ENCODE results near the gene DPPA5. TPM values are rescaled to one million over a fixed set of nuclear protein-coding genes. Genes with fewer than 3 reads are reported as not detected.

Gene DPPA5
- total RNA-seq, 1 experiment from 2014 or later, result not detected

DNA sequence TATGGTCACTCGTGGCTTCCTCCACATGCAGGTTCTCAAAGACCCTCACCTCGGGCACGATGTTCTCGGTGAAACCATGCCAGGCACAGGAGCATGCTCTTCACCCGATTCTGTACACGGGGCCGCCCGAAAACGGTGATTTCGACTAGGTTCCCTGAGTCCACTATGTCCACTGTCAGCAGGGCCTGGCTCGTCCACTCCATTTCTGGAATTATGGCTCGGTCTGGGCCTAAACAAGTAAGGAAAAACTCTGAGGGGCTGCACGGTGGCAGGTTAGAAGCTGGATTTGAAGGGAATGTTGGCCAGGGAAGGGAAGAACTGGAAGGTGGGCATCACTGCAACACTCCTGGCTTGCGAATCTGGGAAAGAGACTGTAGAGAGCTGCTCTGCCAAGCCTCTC lies 15.1 kb upstream of the DPPA5 start:
- no peaks in the 10 kb centered on the region for H3K36me3 ChIP-seq (ENCODE audit: control insufficient read depth in 1 of 2, insufficient read depth in 2 of 2, low read length in 2 of 2)
- no peaks in the 10 kb centered on the region for H3K79me2 ChIP-seq (ENCODE audit: insufficient read depth, low read length)
- TF ChIP-seq FOSL1 (IDR thresholded peaks at IDR 0.05; ENCODE audit: low read depth) (no peak), EGR1 (IDR thresholded peaks at IDR 0.05; ENCODE audit: low read depth) (no peak), ZBTB33 (IDR thresholded peaks at IDR 0.05; ENCODE audit: extremely low read depth, insufficient replicate concordance, low read length) (no peak), JUND (IDR thresholded peaks at IDR 0.05) (no peak), TCF7L2 (IDR thresholded peaks at IDR 0.05; ENCODE audit: borderline replicate concordance, extremely low read depth, insufficient read depth, insufficient read length) (no peak), EZH2phosphoT487 (IDR thresholded peaks at IDR 0.05; ENCODE audit: borderline replicate concordance) (no peak), CTCF (IDR thresholded peaks at IDR 0.05 in 2 of 3, conservative IDR thresholded peaks at IDR 0.05 in 1 of 3; ENCODE audit: borderline replicate concordance in 1 of 3, insufficient read depth in 1 of 3, low read depth in 2 of 3, low read length in 2 of 3) (no peak), SRF (IDR thresholded peaks at IDR 0.05; ENCODE audit: low read depth) (no peak), SIN3A (IDR thresholded peaks at IDR 0.05; ENCODE audit: low read depth) (no peak), ATF3 (IDR thresholded peaks at IDR 0.05) (no peak), ELF1 (IDR thresholded peaks at IDR 0.05; ENCODE audit: borderline replicate concordance, low read depth) (no peak), EZH2 (IDR thresholded peaks at IDR 0.05) (no peak), ZFX (IDR thresholded peaks at IDR 0.05) (no peak), CEBPB (IDR thresholded peaks at IDR 0.05; ENCODE audit: low read depth) (no peak), POLR2A (IDR thresholded peaks at IDR 0.05; ENCODE audit: borderline replicate concordance, extremely low read depth, insufficient read depth, insufficient read length) (no peak)
- TF ChIP-seq, protein P1, sequence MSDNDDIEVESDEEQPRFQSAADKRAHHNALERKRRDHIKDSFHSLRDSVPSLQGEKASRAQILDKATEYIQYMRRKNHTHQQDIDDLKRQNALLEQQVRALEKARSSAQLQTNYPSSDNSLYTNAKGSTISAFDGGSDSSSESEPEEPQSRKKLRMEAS (IDR thresholded peaks at IDR 0.05), result no peak
- H3K9me3 ChIP-seq (ENCODE audit: control insufficient read depth in 1 of 2, insufficient read depth in 1 of 2, low read depth in 1 of 2, low read length in 2 of 2), result no peaks in the 10 kb centered on the region
- RAD21 ChIA-PET (ENCODE audit: low non-redundant PET in 1 of 2, low total read pairs in 2 of 2, uncharacterized antibody in 2 of 2, unreplicated experiment in 2 of 2), result no interaction called here
- CTCF ChIA-PET, result no interaction called here
- no peaks in the 10 kb centered on the region for H3K4me1 ChIP-seq (ENCODE audit: control insufficient read depth in 1 of 2, insufficient read depth in 2 of 2, low read length in 2 of 2)
- no peaks in the 10 kb centered on the region for H3K9me2 ChIP-seq (ENCODE audit: insufficient read depth)
- intact Hi-C loops (cut with micrococcal nuclease), result no loop called here
- ATAC-seq, result no peak
- H3K27ac ChIP-seq (ENCODE audit: low read depth, low read length), result no peak overlapping the region
- BruUV-seq (replicated peaks), result no TSS peak
- no peaks in the 10 kb centered on the region for H3K27me3 ChIP-seq (ENCODE audit: insufficient read depth, low read length)
- no peak for DNase-seq (ENCODE audit: low read depth, low spot score)
- H3K4me2 ChIP-seq (ENCODE audit: low read length), result no peak overlapping the region
- no peak overlapping the region for H3K9ac ChIP-seq (ENCODE audit: low read length)
- H4K20me1 ChIP-seq (ENCODE audit: insufficient read depth), result no peaks in the 10 kb centered on the region
- H2AFZ ChIP-seq (ENCODE audit: low read depth, low read length, poor library complexity, severe bottlenecking), result no peak overlapping the region
- no peak overlapping the region for H3K4me3 ChIP-seq (replicated peaks in 1 of 2; ENCODE audit: low read depth in 1 of 2, low read length in 2 of 2)
- POLR2A ChIA-PET, result no interaction called here

All from HCT116 (cell line).